Adrenal gland (tissue), 12 donors: ENCODE data around the gene SLC35A1. TPM values are rescaled to one million over a fixed set of nuclear protein-coding genes. Genes with fewer than 3 reads are reported as not detected.

Source experiments
- DNase-seq, 7 donors: peaks; one replicate each; pipeline ENCODE4 v3.0.0-alpha.2; 2019 to 2020
- H3K27ac ChIP-seq, 5 donors: fragments of 200-600 bp; sonication (generic) in 4 of 5; 1 replicate in 3 of 5; 2 replicates in 2 of 5; pipeline versions ENCODE4 v1.5.1 to v1.8.0; 2016 to 2020; ENCODE audit warnings: mild to moderate bottlenecking in 1 of 5
- H3K27me3 ChIP-seq: fragments of 200-600 bp; 2 replicates; pipeline ENCODE4 v1.8.0; 2021
- H3K36me3 ChIP-seq, 2 donors: fragments of 200-600 bp; replicated peaks in 1 of 2; 1 replicate in 1 of 2; 2 replicates in 1 of 2; pipeline versions ENCODE4 v1.5.1 to v1.8.0; 2018 to 2022
- H3K4me1 ChIP-seq, 2 donors: fragments of 200-600 bp; replicated peaks in 1 of 2; 1 replicate in 1 of 2; 2 replicates in 1 of 2; pipeline versions ENCODE4 v1.5.1 to v1.8.0; 2018 to 2021
- H3K4me3 ChIP-seq, 4 donors: fragments of 200-600 bp; sonication (generic) in 3 of 4; one replicate each; pipeline ENCODE4 v1.5.1; 2016 to 2018
- H3K9me3 ChIP-seq, 3 donors: fragments of 200-600 bp; sonication (generic) in 1 of 3; replicated peaks in 1 of 3; 1 replicate in 2 of 3; 2 replicates in 1 of 3; pipeline versions ENCODE4 v1.5.1 to v1.8.0; 2016 to 2021
- POLR2A ChIP-seq, 2 donors: fragments of 450-650 bp; IDR thresholded peaks; one replicate each; pipeline ENCODE4 v1.6.1; 2017; ENCODE audit warnings: antibody characterized with exemption in 2 of 2, mild to moderate bottlenecking in 2 of 2, moderate library complexity in 1 of 2
- WGBS, 4 donors: extraction: QIAGEN DNeasy Blood & Tissue Kit in 2 of 4; methylation state at CpG; one replicate each; pipeline versions ENCODE4 v1.1.5 to v1.1.7; 2013 to 2017; 5-methylcytosine and 5-hydroxymethylcytosine counted together
- intact Hi-C, 2 donors: fragments of 100-400 bp; cut with DNase I; formaldehyde crosslinking; loops; one replicate each; pipeline versions ENCODE4 v1.14.1 to v1.15.0; 2022 to 2023
- polyA plus RNA-seq, 3 donors: library from polyadenylated mRNA; stranded (reverse); fragments of 200-250 nt in 2 of 3; fragments of 350-450 nt in 1 of 3; fragmentation: Illumina TruSeq in 1 of 3; extraction: RNeasy Lipid Tissue Mini Kit (QIAGEN cat#74804) in 1 of 3; gene quantifications; one replicate each; pipeline ENCODE4 v1.2.3, GENCODE V29; 2013 to 2014
- small RNA-seq, 2 donors: library from RNA; depleted of rRNA; stranded (forward); fragments of <200 nt; gene quantifications; one replicate each; pipeline ENCODE3, GENCODE V24; 2016
- total RNA-seq, 9 donors: library from RNA; depleted of rRNA in 4 of 9; stranded (reverse); fragments of >200 nt in 4 of 9; fragments of 120-200 nt in 1 of 9; fragmentation: NEBNext Ultra II Directional in 1 of 9; extraction: Animal tissue kit (Norgen Biotek cat#: 25700) in 1 of 9; gene quantifications; one replicate each; pipeline versions ENCODE4 v1.1.0 to v1.2.4, GENCODE V29; 2013 to 2023
- TF ChIP-seq, protein P1 (sequence below), 6 experiments: fragments of 450-650 bp in 4 of 6; fragments of 200-600 bp in 2 of 6; sonication (generic) in 1 of 6; IDR thresholded peaks; 1 replicate in 5 of 6; 2 replicates in 1 of 6; pipeline versions ENCODE4 v1.5.1 to v1.8.0; 2016 to 2021; ENCODE audit warnings: antibody characterized with exemption in 6 of 6, mild to moderate bottlenecking in 2 of 6, moderate library complexity in 1 of 6
- donor health status: healthy with polysubstance abuse.
- donor health status: Bipolar disorder and iron deficiency.
- donor health status: DM: yes; HTN: yes; CAD: no.
- donor health status: DM: no; HTN: no; CAD: no.
- donor health status: DM: no; HTN: no; CAD: no.
- donor health status: DM: yes; HTN: yes; CAD: no.

Gene SLC35A1
- total and polyA plus RNA-seq, 12 donors, result 19.9 to 41.0 (median 29.3) TPM

DNA sequence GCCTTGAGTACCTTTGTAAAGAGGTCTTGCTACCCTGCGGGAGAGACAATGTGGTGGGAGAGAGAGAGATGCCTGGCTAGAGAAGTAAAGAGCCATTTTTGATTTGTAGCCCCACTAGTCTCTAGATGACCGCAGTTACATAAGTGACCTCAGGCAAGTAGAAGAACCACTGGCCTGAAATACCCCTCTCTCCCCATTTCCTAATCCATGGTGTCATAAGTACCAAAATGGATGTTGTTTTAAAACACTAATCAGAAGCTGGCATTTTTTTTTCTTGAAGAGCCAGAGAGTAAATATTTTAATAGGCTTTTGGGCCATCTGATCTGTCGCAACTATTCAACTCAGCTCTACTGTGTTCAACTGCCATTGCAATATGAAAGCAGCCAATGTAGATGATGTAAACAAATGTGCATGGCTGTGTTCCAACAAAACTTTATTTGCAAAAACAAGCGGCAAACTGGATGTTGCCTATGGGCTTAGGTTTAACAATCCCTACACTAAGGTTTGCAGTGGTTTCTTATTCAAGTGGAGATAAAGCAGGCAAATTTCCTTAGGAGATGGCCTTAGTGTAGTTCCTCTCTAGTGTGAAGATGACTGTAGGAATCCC lies 80.5 kb downstream of the SLC35A1 start:
- Histone ChIP-seq H3K27me3 (no peaks in the 10 kb centered on the region), H3K4me3 (no peak overlapping the region), H3K4me1 (peaks cover 5 to 6% of the 10 kb centered on the region in 2 donors), H3K9me3 (no peaks in the 10 kb centered on the region), H3K27ac (no peak overlapping the region), H3K36me3 (peaks cover 0 to 38% of the 10 kb centered on the region in 2 donors)
- intact Hi-C loops, result no loop called here
- DNase-seq, result no peak
- WGBS, 4 donors, result 82 to 98% (median 96%) methylated on average over 4 of the region's 4 CpGs
- TF ChIP-seq, protein P1, sequence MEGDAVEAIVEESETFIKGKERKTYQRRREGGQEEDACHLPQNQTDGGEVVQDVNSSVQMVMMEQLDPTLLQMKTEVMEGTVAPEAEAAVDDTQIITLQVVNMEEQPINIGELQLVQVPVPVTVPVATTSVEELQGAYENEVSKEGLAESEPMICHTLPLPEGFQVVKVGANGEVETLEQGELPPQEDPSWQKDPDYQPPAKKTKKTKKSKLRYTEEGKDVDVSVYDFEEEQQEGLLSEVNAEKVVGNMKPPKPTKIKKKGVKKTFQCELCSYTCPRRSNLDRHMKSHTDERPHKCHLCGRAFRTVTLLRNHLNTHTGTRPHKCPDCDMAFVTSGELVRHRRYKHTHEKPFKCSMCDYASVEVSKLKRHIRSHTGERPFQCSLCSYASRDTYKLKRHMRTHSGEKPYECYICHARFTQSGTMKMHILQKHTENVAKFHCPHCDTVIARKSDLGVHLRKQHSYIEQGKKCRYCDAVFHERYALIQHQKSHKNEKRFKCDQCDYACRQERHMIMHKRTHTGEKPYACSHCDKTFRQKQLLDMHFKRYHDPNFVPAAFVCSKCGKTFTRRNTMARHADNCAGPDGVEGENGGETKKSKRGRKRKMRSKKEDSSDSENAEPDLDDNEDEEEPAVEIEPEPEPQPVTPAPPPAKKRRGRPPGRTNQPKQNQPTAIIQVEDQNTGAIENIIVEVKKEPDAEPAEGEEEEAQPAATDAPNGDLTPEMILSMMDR (IDR thresholded peaks at IDR 0.05), result no peak
- no peak for TF ChIP-seq POLR2A (IDR thresholded peaks at IDR 0.05)

DNA sequence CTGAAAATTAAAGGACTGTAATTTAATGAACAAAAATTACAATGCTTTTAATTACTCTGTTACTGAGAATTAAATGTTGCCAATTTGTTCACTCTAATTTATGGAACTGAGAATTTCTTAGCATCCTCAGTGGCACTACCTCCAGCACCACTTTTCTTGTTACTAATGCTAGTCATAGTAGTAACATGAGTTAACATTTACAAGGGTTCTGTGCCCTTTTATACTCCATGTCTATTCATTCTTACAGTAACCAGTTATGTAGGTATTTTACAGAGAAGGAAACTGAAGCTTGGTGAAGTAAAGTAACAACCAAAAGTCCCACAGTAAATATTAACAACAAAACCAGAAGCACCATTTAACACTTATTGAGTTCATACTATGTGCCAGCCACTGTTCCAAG lies 82.7 kb downstream of the SLC35A1 start:
- Histone ChIP-seq H3K36me3 (peaks cover 0 to 30% of the 10 kb centered on the region in 2 donors), H3K9me3 (no peaks in the 10 kb centered on the region), H3K27ac (no peak overlapping the region), H3K27me3 (no peaks in the 10 kb centered on the region), H3K4me3 (no peak overlapping the region), H3K4me1 (peaks cover 5 to 6% of the 10 kb centered on the region in 2 donors)
- no peak for DNase-seq
- TF ChIP-seq, protein P1 (IDR thresholded peaks at IDR 0.05), result no peak
- no peak for TF ChIP-seq POLR2A (IDR thresholded peaks at IDR 0.05)
- intact Hi-C loops, result no loop called here

DNA sequence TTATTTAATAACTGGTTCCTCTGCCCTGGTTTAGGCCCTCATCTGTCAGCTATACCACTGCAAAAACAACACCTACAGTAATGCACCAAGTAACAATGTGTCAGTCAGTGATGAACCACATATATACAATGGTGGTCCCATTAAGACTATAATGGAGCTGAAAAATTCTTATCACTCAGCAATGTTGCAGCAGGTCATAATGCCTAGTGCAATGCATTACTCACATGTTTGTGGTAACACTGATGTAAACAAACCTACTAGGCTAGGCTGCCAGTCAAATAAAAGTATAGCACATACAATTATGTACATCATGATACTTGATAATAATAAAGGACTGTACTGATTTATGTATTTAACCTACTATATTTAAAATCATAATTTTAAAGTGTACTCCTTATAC lies 85.7 kb downstream of the SLC35A1 start:
- DNase-seq, result no peak
- no peaks in the 10 kb centered on the region for H3K27me3 ChIP-seq
- H3K9me3 ChIP-seq, result no peaks in the 10 kb centered on the region
- H3K36me3 ChIP-seq, result peaks cover 0 to 41% of the 10 kb centered on the region in 2 donors
- H3K4me1 ChIP-seq, result no peaks in the 10 kb centered on the region
- H3K27ac ChIP-seq, result no peak overlapping the region
- intact Hi-C loops, result no loop called here
- no peak for TF ChIP-seq POLR2A (IDR thresholded peaks at IDR 0.05)
- TF ChIP-seq, protein P1 (IDR thresholded peaks at IDR 0.05), result no peak
- H3K4me3 ChIP-seq, result no peak overlapping the region

DNA sequence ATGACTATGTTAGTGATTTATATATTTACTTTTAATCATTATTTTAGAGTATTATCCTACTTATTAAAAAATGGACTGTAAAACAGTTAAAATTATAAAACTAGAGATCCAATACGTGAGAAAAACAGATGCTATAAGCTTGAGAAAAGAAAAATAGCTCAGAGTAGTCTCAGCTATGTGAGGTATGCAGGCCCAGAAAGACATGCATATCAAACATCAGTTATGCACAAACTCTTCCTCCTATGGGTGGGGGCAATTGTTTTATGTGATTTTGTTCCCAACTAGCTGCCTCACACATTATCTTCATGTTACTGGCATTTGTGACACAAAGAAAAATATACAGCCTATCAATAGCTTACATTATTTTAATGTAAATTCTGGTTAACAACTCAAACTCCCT lies 88.2 kb downstream of the SLC35A1 start:
- peaks cover 0 to 33% of the 10 kb centered on the region in 2 donors for H3K36me3 ChIP-seq
- H3K27ac ChIP-seq, result no peak overlapping the region
- H3K4me3 ChIP-seq, result no peak overlapping the region
- no peak for DNase-seq
- intact Hi-C loops, result no loop called here
- H3K9me3 ChIP-seq, result no peaks in the 10 kb centered on the region
- TF ChIP-seq, protein P1 (IDR thresholded peaks at IDR 0.05), result no peak
- no peak for TF ChIP-seq POLR2A (IDR thresholded peaks at IDR 0.05)
- peaks cover 0 to 8% of the 10 kb centered on the region in 2 donors for H3K4me1 ChIP-seq
- WGBS, 4 donors, result 77 to 90% (median 80%) methylated on average over 1 of the region's 1 CpG
- no peaks in the 10 kb centered on the region for H3K27me3 ChIP-seq

Small RNA genes lying within 50 kb of the gene (small RNA-seq; reads per million reads assigned to genes)
- 0 reads per million in 2 donors for gene AL049697.2
- gene RNU6-444P, result 0 reads per million in 2 donors

Other genes with a start within 250 kb of the SLC35A1 start
- gene SMIM8, start 150.4 kb upstream of the SLC35A1 start, total RNA-seq, result 10 to 100 TPM in 4 of 9 donors, 1 to 10 TPM in 5; 4.3 to 17.7 (median 9.1) TPM
- gene SMIM8, start 150.4 kb upstream of the SLC35A1 start, polyA plus RNA-seq, result 1 to 10 TPM; 8.8 to 9.5 (median 9.0) TPM
- not detected for gene GJB7, start 143.7 kb upstream of the SLC35A1 start, total RNA-seq
- under 1 TPM in 1 of 3 donors, not detected in 2; 0.03 TPM for gene GJB7, start 143.7 kb upstream of the SLC35A1 start, polyA plus RNA-seq
- gene C6orf163, start 128.2 kb upstream of the SLC35A1 start, total RNA-seq, result 1 to 10 TPM in 6 of 9 donors, under 1 TPM in 2, not detected in 1; 0.55 to 9.6 (median 2.4) TPM
- 10 to 100 TPM in 1 of 3 donors, 1 to 10 TPM in 1, under 1 TPM in 1; 0.81 to 20.4 (median 4.5) TPM for gene C6orf163, start 128.2 kb upstream of the SLC35A1 start, polyA plus RNA-seq
- gene CFAP206, start 65.0 kb upstream of the SLC35A1 start, total RNA-seq, result 1 to 10 TPM in 3 of 9 donors, under 1 TPM in 6; 0.21 to 1.6 (median 0.39) TPM
- 1 to 10 TPM in 1 of 3 donors, under 1 TPM in 2; 0.09 to 1.0 (median 0.84) TPM for gene CFAP206, start 65.0 kb upstream of the SLC35A1 start, polyA plus RNA-seq
- 10 to 100 TPM; 37.0 to 92.1 (median 61.1) TPM for gene RARS2, start 117.0 kb downstream of the SLC35A1 start, total RNA-seq
- 10 to 100 TPM; 26.1 to 92.8 (median 33.4) TPM for gene RARS2, start 117.0 kb downstream of the SLC35A1 start, polyA plus RNA-seq
- gene ORC3, start 117.2 kb downstream of the SLC35A1 start, total RNA-seq, result 10 to 100 TPM; 21.1 to 61.3 (median 30.8) TPM
- 10 to 100 TPM; 24.4 to 51.4 (median 27.5) TPM for gene ORC3, start 117.2 kb downstream of the SLC35A1 start, polyA plus RNA-seq
- gene AKIRIN2, start 229.3 kb downstream of the SLC35A1 start, total RNA-seq, result 10 to 100 TPM; 20.6 to 70.2 (median 53.5) TPM
- 10 to 100 TPM; 22.8 to 60.0 (median 31.1) TPM for gene AKIRIN2, start 229.3 kb downstream of the SLC35A1 start, polyA plus RNA-seq